ENCODE data around the gene ACP7.

DNA sequence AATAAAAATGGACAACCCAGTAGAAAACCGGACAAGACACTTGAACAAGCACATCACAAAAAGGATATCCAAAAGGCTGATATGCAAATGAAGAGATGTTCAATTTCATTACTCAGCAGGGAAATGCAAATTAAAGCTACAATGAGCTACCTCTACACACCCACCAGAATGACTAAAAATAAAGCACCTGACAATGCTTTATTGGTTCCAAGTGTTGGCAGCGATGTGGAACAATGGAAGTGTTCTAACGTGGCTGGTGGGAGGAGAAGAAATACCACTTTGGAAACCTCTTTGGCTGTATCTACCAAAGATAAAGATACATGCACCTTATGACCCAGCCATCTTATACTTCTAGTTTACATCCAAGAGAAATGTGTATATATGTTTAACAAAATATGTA lies 3.7 kb upstream of the ACP7 start:
- TF ChIP-seq, protein P1, sequence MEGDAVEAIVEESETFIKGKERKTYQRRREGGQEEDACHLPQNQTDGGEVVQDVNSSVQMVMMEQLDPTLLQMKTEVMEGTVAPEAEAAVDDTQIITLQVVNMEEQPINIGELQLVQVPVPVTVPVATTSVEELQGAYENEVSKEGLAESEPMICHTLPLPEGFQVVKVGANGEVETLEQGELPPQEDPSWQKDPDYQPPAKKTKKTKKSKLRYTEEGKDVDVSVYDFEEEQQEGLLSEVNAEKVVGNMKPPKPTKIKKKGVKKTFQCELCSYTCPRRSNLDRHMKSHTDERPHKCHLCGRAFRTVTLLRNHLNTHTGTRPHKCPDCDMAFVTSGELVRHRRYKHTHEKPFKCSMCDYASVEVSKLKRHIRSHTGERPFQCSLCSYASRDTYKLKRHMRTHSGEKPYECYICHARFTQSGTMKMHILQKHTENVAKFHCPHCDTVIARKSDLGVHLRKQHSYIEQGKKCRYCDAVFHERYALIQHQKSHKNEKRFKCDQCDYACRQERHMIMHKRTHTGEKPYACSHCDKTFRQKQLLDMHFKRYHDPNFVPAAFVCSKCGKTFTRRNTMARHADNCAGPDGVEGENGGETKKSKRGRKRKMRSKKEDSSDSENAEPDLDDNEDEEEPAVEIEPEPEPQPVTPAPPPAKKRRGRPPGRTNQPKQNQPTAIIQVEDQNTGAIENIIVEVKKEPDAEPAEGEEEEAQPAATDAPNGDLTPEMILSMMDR (IDR thresholded peaks at IDR 0.05): no peak
- TF ChIP-seq POLR2A (IDR thresholded peaks at IDR 0.05; ENCODE audit: low read depth) (no peak), POLR2AphosphoS5 (IDR thresholded peaks at IDR 0.05) (no peak), EP300 (IDR thresholded peaks at IDR 0.05) (no peak)

Measured in esophagus muscularis mucosa (tissue), 4 donors.